Activated CD8-positive, alpha-beta memory T cell treated with anti-CD3 and anti-CD28 coated beads, Interleukin-2, amount 50 U/mL, for 48 hours (primary cell): ENCODE measurements around the gene SOX13.
"Not testable (repeated sequence)": the region's sequence is repeated elsewhere in the genome, so short reads cannot be mapped to it uniquely, and the experiment has no call there.

Source experiments
- DNase-seq: peaks from one replicate; pipeline ENCODE4 v3.0.0-alpha.2; 2020

The SOX13 gene

DNA sequence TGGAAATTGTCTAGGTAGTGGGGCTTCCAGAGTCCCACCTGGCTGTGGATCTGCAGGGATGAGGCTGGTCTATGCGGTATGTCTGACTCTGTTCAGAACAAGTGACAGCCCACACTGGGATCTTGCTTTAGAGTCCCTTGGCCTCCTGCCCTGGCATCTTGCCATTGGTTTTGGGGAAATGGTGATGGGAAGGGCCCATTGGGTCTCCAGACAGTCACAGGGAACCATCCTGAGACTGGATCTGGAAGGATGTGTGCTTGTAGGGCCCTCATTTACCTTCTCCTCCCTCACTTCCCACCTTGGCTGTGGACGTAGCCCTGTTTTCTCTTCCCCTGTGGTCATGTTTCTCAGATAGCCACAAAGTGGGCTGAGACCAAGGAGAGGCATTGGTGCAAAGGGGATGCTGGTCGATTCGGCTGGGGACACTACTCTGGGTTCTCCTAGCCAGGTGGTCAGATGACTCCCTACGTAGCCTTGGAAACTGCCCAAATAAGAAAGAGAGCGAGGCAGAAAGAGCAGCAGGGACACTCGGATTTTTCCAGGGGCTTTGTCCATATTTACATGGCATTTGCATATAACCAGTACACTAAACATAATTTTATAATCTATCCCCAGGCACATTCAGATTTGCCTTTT lies 15.1 kb downstream of the SOX13 start:
- no peak for DNase-seq

DNA sequence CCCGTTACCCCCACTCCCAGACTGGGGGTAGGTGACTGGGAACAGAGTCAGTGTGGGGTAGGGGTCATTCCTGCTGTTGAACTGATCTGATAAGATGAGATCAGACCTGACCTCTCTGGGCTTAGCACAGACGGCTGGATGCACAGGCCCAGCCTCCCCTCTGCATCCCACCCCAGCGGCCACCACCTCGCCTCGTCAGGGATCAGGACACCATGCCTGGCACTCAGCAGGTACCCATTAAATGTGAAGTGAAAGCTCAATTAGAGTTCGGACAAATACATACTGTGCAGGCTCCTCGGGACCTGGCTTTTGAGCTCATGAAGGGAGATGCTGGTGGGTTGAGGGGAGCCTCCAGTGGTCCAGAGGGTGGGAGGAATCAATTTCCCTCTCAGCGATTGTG lies 15.7 kb downstream of the SOX13 start:
- DNase-seq, result no peak

GRCh38 chr1:204089044-204089751 lies 16.3 kb downstream of the SOX13 start:
- DNase-seq, result no peak

DNA sequence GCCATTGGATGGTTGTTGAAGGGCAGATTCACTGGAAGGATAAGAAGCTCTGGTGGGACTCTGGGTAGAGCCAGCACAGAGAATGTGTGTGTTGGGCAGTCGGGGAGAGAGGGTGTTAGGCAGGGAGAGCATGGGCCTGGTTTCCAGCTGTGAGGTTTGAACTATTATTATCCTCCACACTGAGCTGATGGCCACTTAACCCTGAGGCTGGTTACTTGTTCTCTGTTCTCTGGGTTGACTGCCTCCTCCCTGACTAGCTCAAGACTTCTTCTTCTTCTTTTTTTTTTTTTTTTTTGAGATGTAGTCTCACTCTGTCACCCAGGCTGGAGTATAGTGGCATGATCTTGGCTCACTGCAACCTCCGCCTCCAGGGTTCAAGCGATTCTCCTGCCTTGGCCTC lies 17.2 kb downstream of the SOX13 start:
- DNase-seq, result not testable (repeated sequence)

DNA sequence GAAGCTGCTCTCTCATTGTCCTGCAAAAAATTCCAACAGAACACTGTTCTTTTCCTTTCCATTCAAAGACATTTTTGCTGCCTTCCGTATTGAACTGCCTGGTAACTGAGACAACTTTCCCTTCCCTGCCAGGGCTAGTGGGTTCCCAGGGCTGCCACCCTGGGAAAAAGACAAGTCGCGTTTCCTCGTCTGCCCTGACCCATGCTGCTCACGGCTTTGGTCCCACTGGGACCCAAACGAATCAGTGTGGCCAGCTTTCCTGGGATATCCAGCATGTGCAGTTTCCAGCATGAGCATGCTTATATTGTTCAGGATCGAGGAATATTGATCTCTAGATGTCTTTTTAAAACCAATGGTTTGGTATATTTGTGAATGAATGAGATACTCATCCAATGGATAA lies 18.2 kb downstream of the SOX13 start:
- DNase-seq, result no peak

DNA sequence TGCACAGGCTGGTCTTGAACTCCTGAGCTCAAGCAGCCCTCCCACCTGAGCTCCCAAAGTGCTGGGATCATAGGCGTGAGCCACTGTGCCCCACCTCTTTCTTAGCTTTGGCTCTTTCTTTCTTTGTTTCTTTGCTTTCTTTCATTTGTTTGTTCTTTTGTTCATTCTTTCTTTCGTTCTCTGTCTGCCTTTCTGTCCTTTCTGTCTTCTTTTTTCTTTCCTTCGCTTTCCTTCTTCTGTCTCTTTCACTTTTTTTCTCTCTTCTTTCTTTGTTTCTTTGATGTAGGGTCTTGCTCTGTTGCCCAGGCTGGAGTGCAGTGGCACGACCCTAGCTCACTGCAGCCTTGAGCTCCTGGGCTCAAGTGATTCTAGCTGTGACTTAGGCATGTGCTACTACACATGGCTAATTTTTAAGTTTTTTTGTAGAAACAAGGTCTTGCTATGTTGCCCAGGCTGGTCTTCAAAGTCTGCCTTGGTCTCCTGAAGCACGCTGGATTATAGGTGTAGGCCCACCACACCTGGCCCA lies 18.9 kb downstream of the SOX13 start:
- no peak for DNase-seq

GRCh38 chr1:204092632-204093420 lies 19.9 kb downstream of the SOX13 start:
- DNase-seq, result no peak

DNA sequence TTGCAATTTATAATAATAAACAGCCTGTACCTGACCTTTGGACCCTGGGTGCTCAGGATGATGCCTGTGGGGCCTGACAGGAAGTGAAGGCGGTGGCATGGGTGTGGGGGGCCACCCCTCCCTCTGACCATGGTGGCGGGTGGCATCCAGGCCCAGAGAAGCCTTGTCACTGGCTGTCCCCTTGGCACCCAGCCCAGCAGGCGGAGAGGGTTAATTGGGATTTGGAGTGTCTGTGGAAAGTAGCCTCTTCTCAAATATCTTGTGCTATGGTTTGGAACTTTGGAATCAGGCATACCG lies 20.5 kb downstream of the SOX13 start:
- no peak for DNase-seq

DNA sequence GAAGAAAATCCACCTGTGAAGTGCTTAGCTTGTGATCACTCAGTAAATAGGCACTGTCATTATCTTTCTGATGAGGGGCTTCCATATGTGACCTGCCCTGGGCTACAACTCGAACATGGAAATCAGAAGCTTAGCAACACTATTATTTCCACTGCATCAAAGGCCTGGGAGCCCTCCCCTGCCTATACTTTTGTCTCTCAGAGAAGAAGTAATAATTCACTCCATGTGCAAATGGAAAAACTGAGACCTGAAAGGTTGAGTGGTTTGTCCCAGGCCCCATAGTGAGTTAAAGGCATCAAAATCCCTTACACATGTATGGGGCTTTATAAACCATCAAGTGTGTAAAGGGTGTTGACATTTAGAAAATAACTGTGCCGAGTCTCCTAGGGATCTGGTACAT lies 20.9 kb downstream of the SOX13 start:
- DNase-seq, result no peak

GRCh38 chr1:204094313-204094729 lies 21.4 kb downstream of the SOX13 start:
- DNase-seq, result no peak

GRCh38 chr1:204094856-204095634 lies 22.1 kb downstream of the SOX13 start:
- no peak for DNase-seq

- no peak for DNase-seq
Observed at GRCh38 chr1:204096931-204097330, 24.0 kb downstream of the SOX13 start.

DNA sequence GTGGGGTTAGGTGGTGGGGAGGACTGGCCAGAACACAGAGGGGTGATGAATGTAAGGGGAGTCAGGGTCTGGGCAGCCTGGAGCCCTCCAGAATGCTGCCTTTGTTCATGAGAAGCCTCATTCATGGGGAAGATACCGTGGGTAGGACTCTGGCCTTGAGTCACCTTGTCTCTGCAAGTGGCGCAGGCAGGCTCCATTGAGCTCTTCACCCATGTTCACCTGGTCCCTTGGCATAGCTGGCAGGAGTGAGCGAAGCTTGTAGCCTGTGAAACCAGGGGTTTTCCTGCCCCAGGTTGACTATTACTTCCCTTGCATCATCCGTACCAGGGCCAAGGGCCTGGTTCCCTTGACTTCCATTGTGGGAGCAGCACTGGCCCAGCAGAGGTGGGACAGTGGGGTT lies 25.8 kb downstream of the SOX13 start:
- DNase-seq, result no peak

DNA sequence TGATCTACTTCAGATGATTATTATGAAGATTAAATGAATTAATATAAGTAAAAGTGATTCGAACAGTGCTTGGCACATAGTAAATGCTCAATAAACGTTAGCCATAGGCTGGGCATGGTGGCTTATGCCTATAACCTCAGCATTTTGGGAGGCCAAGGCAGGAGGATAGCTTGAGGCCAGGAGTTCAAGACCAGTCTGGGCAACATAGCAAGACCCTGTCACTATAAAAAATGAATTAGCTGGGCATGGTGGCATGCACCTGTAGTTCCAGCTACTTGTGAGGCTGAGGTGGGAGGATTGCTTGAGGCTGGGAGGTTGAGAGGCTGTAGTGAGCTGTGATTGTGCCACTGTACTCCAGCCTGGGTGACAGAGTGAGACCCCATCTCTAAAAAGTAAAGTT lies 26.8 kb downstream of the SOX13 start:
- not testable (repeated sequence) for DNase-seq

DNA sequence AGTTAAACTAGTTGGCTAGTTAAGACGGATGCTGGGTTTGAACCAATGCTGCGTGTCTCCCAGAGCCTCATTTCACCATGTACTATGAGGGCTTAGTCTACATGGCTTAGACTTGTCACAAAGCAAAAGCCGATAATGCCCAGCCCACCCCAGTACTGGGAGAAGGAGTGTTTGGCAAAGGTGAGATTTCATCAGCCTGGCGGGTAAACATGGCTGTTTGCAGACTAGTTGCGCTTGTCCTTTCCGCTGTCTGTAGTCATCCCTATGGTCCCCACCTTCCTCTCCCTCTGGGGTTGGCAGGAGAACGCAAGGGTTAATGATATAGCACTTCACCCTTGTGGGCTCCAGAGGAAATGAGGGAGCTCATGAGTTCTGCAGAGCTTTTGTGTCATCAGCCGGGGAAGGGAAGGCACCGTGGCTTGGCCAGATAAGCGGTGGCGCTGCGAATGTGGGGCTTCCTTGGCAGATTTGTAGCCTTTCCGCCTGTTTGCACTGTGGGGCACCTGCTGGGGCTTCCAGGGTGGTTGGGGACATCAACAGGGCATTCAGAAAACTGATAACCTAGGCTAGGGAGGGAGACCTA lies 29.2 kb downstream of the SOX13 start:
- peak; percentile 67 for DNase-seq

- DNase-seq, result peak; percentile 61
Observed at GRCh38 chr1:204102739-204103430, 30.0 kb downstream of the SOX13 start.

- no peak for DNase-seq
Observed at GRCh38 chr1:204103431-204103741, 30.5 kb downstream of the SOX13 start.

DNA sequence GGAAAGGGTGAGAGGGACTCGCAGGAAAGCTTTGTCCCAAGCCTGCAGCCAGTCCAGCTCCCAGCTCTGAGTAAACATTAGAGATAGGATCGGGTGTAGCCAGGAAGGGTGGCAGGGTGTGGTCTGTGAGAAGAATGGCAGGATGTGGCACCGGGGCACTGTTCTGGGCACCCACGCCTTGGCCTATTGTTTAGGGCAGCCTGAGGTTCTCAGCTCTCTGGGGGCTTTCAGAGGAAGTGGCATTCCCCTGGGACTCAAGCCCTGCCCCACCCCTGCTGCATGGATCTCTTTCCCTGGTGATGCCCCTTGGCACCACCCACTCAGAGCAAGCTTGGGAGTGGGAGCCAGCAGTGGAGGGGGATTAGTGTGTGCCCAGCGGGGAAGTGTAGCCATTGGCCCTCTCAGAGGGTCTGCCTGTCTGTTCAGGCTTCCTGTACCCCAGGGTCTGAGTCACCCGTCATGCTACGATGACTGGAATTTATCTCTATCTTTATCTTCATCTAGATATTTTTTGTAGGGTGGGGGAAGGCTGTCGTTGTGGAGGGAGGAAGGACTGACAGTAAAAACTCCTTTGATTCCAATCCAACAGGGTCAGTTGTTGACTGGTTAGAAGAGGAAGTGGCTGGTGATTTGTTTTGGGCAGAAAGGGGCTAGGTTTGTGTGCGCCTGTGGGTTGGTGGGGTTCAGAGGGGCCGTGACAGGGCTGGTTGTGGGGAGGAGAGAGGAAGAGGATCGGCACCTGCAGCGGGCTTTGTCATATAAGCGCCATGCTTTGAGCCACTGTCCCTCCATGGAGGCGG lies 31.6 kb downstream of the SOX13 start:
- peak; percentile 67 for DNase-seq

GRCh38 chr1:204105131-204105515 lies 32.2 kb downstream of the SOX13 start:
- DNase-seq, result no peak

- no peak for DNase-seq
Observed at GRCh38 chr1:204106825-204107224, 33.9 kb downstream of the SOX13 start.

DNA sequence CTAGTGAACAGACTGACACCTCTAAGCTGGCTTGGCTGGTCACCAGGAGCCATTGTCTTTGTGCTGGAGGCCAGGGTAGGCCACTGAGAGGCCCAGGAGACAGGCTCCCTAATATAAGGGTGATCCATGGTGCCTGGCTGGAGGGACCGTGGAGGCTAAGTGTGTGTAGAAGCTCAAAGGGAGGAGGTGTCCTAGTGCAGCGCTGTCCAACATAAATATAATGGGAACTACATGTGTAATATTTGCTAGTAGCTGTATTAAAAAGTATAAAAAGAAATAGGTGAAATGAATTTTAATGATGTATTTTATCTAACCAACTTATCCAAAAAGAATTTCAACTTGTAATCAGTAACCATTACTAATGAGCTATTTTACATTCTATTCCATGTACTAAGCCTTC lies 35.0 kb downstream of the SOX13 start:
- DNase-seq, result no peak
